K562 (cell line): ENCODE measurements around the gene SH3BGRL3. TPM values are rescaled to one million over a fixed set of nuclear protein-coding genes. Genes with fewer than 3 reads are reported as not detected.
A peak's percentile ranks its signal among the peaks of the same experiment; 100 is the strongest.

Source experiments
- ATAC-seq: fragments of 200-7000 bp; cut with Tn5 transposase; 3 replicates; pipeline ENCODE4 v1.9.1; 2020; ENCODE audit warnings: moderate library complexity
- BruUV-seq: library from RNA; stranded (reverse); fragments of 400-500 nt; replicated peaks from 2 replicates; lab custom pipeline; 2021; lab: Mats Ljungman, UMichigan
- CTCF ChIA-PET: fragments of 300-600 bp; formaldehyde crosslinking; extraction: SDS; loops from one replicate; lab custom pipeline; 2021; ENCODE audit warnings: low intra/inter-chr PET ratio; lab: Yijun Ruan, JAX
- POLR2A ChIA-PET: fragments of 300-600, 350-650 bp; sonication (Branson Sonifier 250); formaldehyde crosslinking; extraction: SDS; loops from one replicate; lab custom pipeline; 2021; ENCODE audit warnings: antibody characterized with exemption, inconsistent platforms; lab: Yijun Ruan, JAX
- DNase-seq, 4 experiments: peaks; one replicate each; pipeline versions ENCODE4 v3.0.0 to v3.0.0-alpha.2; 2011 to 2018; ENCODE audit warnings: low spot score in 3 of 4, mixed read lengths in 3 of 4; ENCODE audit errors: extremely low read depth in 1 of 4
- FAIRE-seq: peaks from 2 replicates; lab custom pipeline; 2011; peaks lifted over from hg19 to GRCh38; lab: Jason Lieb, UNC
- H2AFZ ChIP-seq: 2 replicates; pipeline ENCODE4 v1.6.0; 2011; ENCODE audit warnings: low read depth, low read length, control low read depth, inconsistent platforms
- H3K27ac ChIP-seq: fragments of 200-600 bp; 3 replicates; pipeline ENCODE4 v1.8.0; 2011; ENCODE audit warnings: low read depth, mild to moderate bottlenecking, control low read depth, inconsistent platforms, low read length, moderate library complexity, mixed read lengths; ENCODE audit errors: extremely low read depth
- H3K27me3 ChIP-seq, 2 experiments: fragments of 300-600 bp in 1 of 2; 2 replicates in 1 of 2; 3 replicates in 1 of 2; pipeline versions ENCODE4 v1.6.0 to v1.8.0; 2011; ENCODE audit warnings: inconsistent platforms in 2 of 2, low read length in 2 of 2, mild to moderate bottlenecking in 1 of 2, mixed read lengths in 1 of 2, moderate library complexity in 1 of 2; ENCODE audit not compliant: control insufficient read depth in 2 of 2, insufficient read depth in 2 of 2
- H3K36me3 ChIP-seq: fragments of 300-600 bp; 3 replicates; pipeline ENCODE4 v1.8.0; 2011; ENCODE audit warnings: mild to moderate bottlenecking, low read length, inconsistent platforms; ENCODE audit not compliant: control insufficient read depth, insufficient read depth
- H3K4me1 ChIP-seq, 2 experiments: fragments of 200-600 bp in 1 of 2; replicated peaks in 1 of 2; 2 replicates in 1 of 2; 3 replicates in 1 of 2; pipeline versions ENCODE4 v1.5.1 to v1.8.0; 2011; ENCODE audit warnings: inconsistent platforms in 2 of 2, low read length in 2 of 2, mild to moderate bottlenecking in 1 of 2, mixed read lengths in 1 of 2, moderate library complexity in 1 of 2; ENCODE audit not compliant: control insufficient read depth in 2 of 2, insufficient read depth in 2 of 2
- H3K4me2 ChIP-seq: 2 replicates; pipeline ENCODE4 v1.6.1; 2011; ENCODE audit warnings: low read length, control low read depth, inconsistent platforms, mixed read lengths; ENCODE audit not compliant: insufficient read depth
- H3K4me3 ChIP-seq: fragments of 200-600 bp; sonication (generic), shearing (Covaris generic); 2 replicates; pipeline ENCODE4 v1.5.1; 2016; ENCODE audit warnings: control low read depth, inconsistent platforms
- H3K79me2 ChIP-seq: fragments of 200-600 bp; 3 replicates; pipeline ENCODE4 v1.8.0; 2011; ENCODE audit warnings: low read length, inconsistent platforms; ENCODE audit not compliant: control insufficient read depth, insufficient read depth
- H3K9ac ChIP-seq, 2 experiments: 2 replicates each; pipeline versions ENCODE4 v1.6.0 to v1.6.1; 2011; ENCODE audit warnings: low read depth in 2 of 2, low read length in 2 of 2, control low read depth in 1 of 2, inconsistent platforms in 1 of 2, mild to moderate bottlenecking in 1 of 2, mixed read lengths in 1 of 2; ENCODE audit not compliant: insufficient read depth in 1 of 2
- H3K9me1 ChIP-seq: one replicate; pipeline ENCODE4 v1.6.0; 2011; ENCODE audit warnings: inconsistent platforms, mild to moderate bottlenecking, low read length, moderate library complexity; ENCODE audit not compliant: control insufficient read depth, insufficient read depth
- H3K9me3 ChIP-seq: replicated peaks from 2 replicates; pipeline ENCODE4 v1.5.1; 2011; ENCODE audit warnings: low read depth, low read length, inconsistent platforms; ENCODE audit not compliant: control insufficient read depth, insufficient read depth
- H4K20me1 ChIP-seq: replicated peaks from 2 replicates; pipeline ENCODE4 v1.6.1; 2011; ENCODE audit warnings: low read length, inconsistent platforms, mixed read lengths; ENCODE audit not compliant: control insufficient read depth, insufficient read depth
- PML ChIP-seq: IDR thresholded peaks from 2 replicates; pipeline ENCODE4 v1.6.1; 2012; ENCODE audit warnings: low read length, inconsistent platforms
- RBBP5 ChIP-seq: fragments of 200-600 bp; sonication (generic); IDR thresholded peaks from 2 replicates; pipeline ENCODE4 v1.6.1; 2012; ENCODE audit warnings: borderline replicate concordance, mild to moderate bottlenecking, low read length, control low read depth, inconsistent platforms; ENCODE audit not compliant: insufficient read depth, poor library complexity, severe bottlenecking
- ZBTB33 ChIP-seq: sonication (generic); formaldehyde crosslinking; IDR thresholded peaks from 2 replicates; pipeline ENCODE4 v1.8.1; 2023; ENCODE audit warnings: mild to moderate bottlenecking, missing genetic modification reagents
- ZNF318 ChIP-seq, 2 experiments: fragments of 450-650 bp; IDR thresholded peaks; 2 replicates each; pipeline ENCODE4 v1.6.1; 2016; ENCODE audit warnings: mild to moderate bottlenecking in 2 of 2, borderline replicate concordance in 1 of 2, low read depth in 1 of 2, moderate library complexity in 1 of 2
- WGBS: fragments of 100-300 bp; shearing (Covaris generic); methylation state at CpG from one replicate; pipeline ENCODE4 v1.1.6; 2016; ENCODE audit warnings: low coverage, mixed read lengths; ENCODE audit not compliant: insufficient coverage; ENCODE audit errors: missing lambda C conversion rate; 5-methylcytosine and 5-hydroxymethylcytosine counted together
- in situ Hi-C: fragments of 300-500 bp; cut with MboI; formaldehyde crosslinking; loops from 4 replicates; pipeline ENCODE4 v1.15.0; 2018; ENCODE audit warnings: inconsistent platforms, mixed read lengths
- intact Hi-C: fragments of 100-400 bp; cut with micrococcal nuclease; formaldehyde crosslinking; loops from 2 replicates; pipeline ENCODE4 v1.14.2; 2022
- polyA plus RNA-seq, 8 experiments: library from polyadenylated mRNA; depleted of rRNA in 4 of 8; stranded (reverse) in 5 of 8; unstranded in 3 of 8; fragments of >200 nt; fragmentation: Nextera tagmentation in 2 of 8; fragmentation: Illumina TruSeq in 1 of 8; extraction: Ambion mirVana in 2 of 8; extraction: Trizol in 1 of 8; gene quantifications; 2 replicates each; pipeline versions ENCODE4 v1.2.1 to v1.2.3, GENCODE V29; 2011 to 2014; ENCODE audit warnings: inconsistent platforms in 1 of 8, missing spikeins in 1 of 8
- total RNA-seq, 7 experiments: library from RNA; depleted of rRNA in 6 of 7; stranded (reverse); fragments of >200 nt in 6 of 7; fragmentation: Illumina TruSeq in 2 of 7; extraction: Trizol in 2 of 7; gene quantifications; 2 replicates each; pipeline versions ENCODE4 v1.2.1 to v1.2.3, GENCODE V29; 2011 to 2021; ENCODE audit warnings: low replicate concordance in 1 of 7

The SH3BGRL3 gene
- total and polyA plus RNA-seq, 9 of the 15 experiments (the other 6 are each of a cell fraction or from before 2014, with no cell fraction given) = 30.3 to 140 (median 54.2) TPM

GRCh38 chr1:26290122-26290881 lies 10.4 kb downstream of the SH3BGRL3 start:
- no peaks in the 10 kb centered on the region for H3K79me2 ChIP-seq
- FAIRE-seq = no peak
- DNase-seq = no peak
- in situ Hi-C loops (no loop called here), intact Hi-C loops (no loop called here)
- H2AFZ ChIP-seq = no peak overlapping the region
- CTCF ChIA-PET = interaction anchor here (0.5 to 0.7 kb wide), 2 partner anchors 58 to 311 kb away, joined by 3 read pairs; no protein-coding TSS in a partner anchor
- peak overlapping the region in 1 of 2 experiments; percentile 85; a peak in 3 of 4 replicates for H3K9ac ChIP-seq
- H3K9me3 ChIP-seq = no peaks in the 10 kb centered on the region
- H3K9me1 ChIP-seq = no peaks in the 10 kb centered on the region
- H3K4me3 ChIP-seq = no peak overlapping the region
- peaks cover 45 to 62% of the 10 kb centered on the region in 2 experiments for H3K4me1 ChIP-seq
- H4K20me1 ChIP-seq = no peaks in the 10 kb centered on the region
- no peak overlapping the region for H3K27ac ChIP-seq
- TF ChIP-seq ZNF318 (IDR thresholded peaks at IDR 0.05; ENCODE audit: borderline replicate concordance in 1 of 2, low read depth in 1 of 2) (no peak), RBBP5 (peak; percentile 28), PML (no peak), ZBTB33 (CRISPR knock-in tag) (peak; percentile 91)
- TF ChIP-seq, all 486 proteins: peak for 2
- Histone ChIP-seq H3K4me2 (no peak overlapping the region), H3K36me3 (peaks cover 5% of the 10 kb centered on the region; the same call in 1 of the 3 replicates), H3K27me3 (no peaks in the 10 kb centered on the region)
- BruUV-seq = no TSS peak
- POLR2A ChIA-PET = interaction anchor here (0.6 to 1.0 kb wide), 3 partner anchors 10 to 468 kb away, joined by 3 to 4 read pairs (median 3); no protein-coding TSS in a partner anchor
- no peak for ATAC-seq
- WGBS = 64% methylated on average over 11 of the region's 11 CpGs
